Immature natural killer cell (primary cell): ENCODE measurements around the gene SRPK2. TPM values are rescaled to one million over a fixed set of nuclear protein-coding genes. Genes with fewer than 3 reads are reported as not detected.
"Not testable (repeated sequence)": the region's sequence is repeated elsewhere in the genome, so short reads cannot be mapped to it uniquely, and the experiment has no call there.

Experiments
- DNase-seq, 3 donors: peaks; one replicate each; pipeline ENCODE4 v3.0.0; 2022; ENCODE audit warnings: mixed read lengths in 1 of 3
- H3K27ac Mint-ChIP-seq, 6 donors: one replicate each; pipeline ENCODE4 v1.8.0; 2020; ENCODE audit warnings: mixed read lengths in 6 of 6, mild to moderate bottlenecking in 5 of 6, inconsistent platforms in 4 of 6, moderate library complexity in 3 of 6
- H3K27me3 Mint-ChIP-seq, 3 donors: one replicate each; pipeline ENCODE4 v1.8.0; 2020 to 2021; ENCODE audit warnings: low read depth in 3 of 3, mild to moderate bottlenecking in 3 of 3, mixed read lengths in 3 of 3, moderate library complexity in 3 of 3, inconsistent platforms in 1 of 3
- H3K36me3 Mint-ChIP-seq, 3 donors: one replicate each; pipeline ENCODE4 v1.8.0; 2020; ENCODE audit warnings: mixed read lengths in 3 of 3, inconsistent platforms in 2 of 3, mild to moderate bottlenecking in 2 of 3
- H3K4me1 Mint-ChIP-seq, 2 donors: one replicate each; pipeline ENCODE4 v1.8.0; 2020; ENCODE audit warnings: inconsistent platforms in 2 of 2, mild to moderate bottlenecking in 2 of 2, mixed read lengths in 2 of 2, moderate library complexity in 1 of 2
- H3K4me3 Mint-ChIP-seq, 5 donors: one replicate each; pipeline ENCODE4 v1.8.0; 2020; ENCODE audit warnings: mild to moderate bottlenecking in 5 of 5, mixed read lengths in 5 of 5, inconsistent platforms in 3 of 5, moderate library complexity in 3 of 5
- H3K9me3 Mint-ChIP-seq, 6 donors: one replicate each; pipeline ENCODE4 v1.8.0; 2020; ENCODE audit warnings: mild to moderate bottlenecking in 6 of 6, mixed read lengths in 6 of 6, inconsistent platforms in 4 of 6, moderate library complexity in 3 of 6
- polyA plus RNA-seq, 3 donors: library from polyadenylated mRNA; unstranded; fragments of 300-500 nt; fragmentation: Illumina TruSeq; gene quantifications; one replicate each; pipeline ENCODE4 v1.2.3, GENCODE V29; 2021

The SRPK2 gene
- polyA plus RNA-seq, 3 donors from 2014 or later = 51.5 to 92.2 (median 64.1) TPM

DNA sequence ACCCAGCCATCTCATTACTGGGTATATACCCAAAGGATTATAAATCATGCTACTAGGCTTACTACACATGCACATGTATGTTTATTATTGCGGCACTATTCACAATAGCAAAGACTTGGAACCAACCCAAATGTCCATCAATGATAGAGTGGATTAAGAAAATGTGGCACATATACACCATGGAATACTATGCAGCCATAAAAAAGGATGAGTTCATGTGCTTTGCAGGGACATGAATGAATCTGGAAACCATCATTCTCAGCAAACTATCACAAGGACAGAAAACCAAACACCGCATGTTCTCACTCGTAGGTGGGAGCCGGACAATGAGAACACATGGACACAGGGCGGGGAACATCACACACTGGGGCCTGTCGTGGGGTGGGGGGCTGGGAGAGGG lies 25.1 kb downstream of the SRPK2 start:
- not testable (repeated sequence) for H3K36me3 Mint-ChIP-seq, H3K4me3 Mint-ChIP-seq, DNase-seq, H3K9me3 Mint-ChIP-seq, H3K27me3 Mint-ChIP-seq
- H3K27ac Mint-ChIP-seq = peak overlapping the region in 5 of 6 donors; percentile 62 to 85 (median 80)
- H3K4me1 Mint-ChIP-seq = peaks cover 69 to 75% of the 10 kb centered on the region in 2 donors

DNA sequence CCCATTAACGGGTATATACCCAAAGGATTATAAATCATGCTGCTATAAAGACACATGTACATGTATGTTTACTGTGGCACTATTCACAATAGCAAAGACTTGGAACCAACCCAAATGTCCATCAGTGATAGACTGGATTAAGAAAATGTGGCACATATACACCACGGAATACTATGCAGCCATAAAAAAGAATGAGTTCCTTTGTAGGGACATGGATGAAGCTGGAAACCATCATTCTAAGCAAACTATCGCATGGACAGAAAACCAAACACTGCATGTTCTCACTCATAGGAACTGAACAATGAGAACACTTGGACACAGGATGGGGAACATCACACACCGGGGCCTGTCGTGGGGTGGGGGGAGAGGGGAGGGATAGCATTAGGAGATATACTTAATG lies 26.0 kb downstream of the SRPK2 start:
- H3K36me3 Mint-ChIP-seq, H3K9me3 Mint-ChIP-seq, H3K4me3 Mint-ChIP-seq, DNase-seq, H3K27me3 Mint-ChIP-seq: not testable (repeated sequence)
- Mint-ChIP-seq H3K4me1 (peaks cover 67 to 74% of the 10 kb centered on the region in 2 donors), H3K27ac (peak overlapping the region in 3 of 6 donors; percentile 59 to 78 (median 68))

- Mint-ChIP-seq H3K27ac (peak overlapping the region; percentile 25 to 78 (median 54)), H3K4me1 (peaks cover 66 to 68% of the 10 kb centered on the region in 2 donors)
- not testable (repeated sequence) for H3K27me3 Mint-ChIP-seq
These were observed 26.7 kb downstream of the SRPK2 start for GRCh38 chr7:105361995-105362394.

GRCh38 chr7:105360149-105360548 lies 28.6 kb downstream of the SRPK2 start:
- peaks cover 65 to 73% of the 10 kb centered on the region in 2 donors for H3K4me1 Mint-ChIP-seq
- DNase-seq, H3K4me3 Mint-ChIP-seq, H3K9me3 Mint-ChIP-seq, H3K36me3 Mint-ChIP-seq, H3K27me3 Mint-ChIP-seq: not testable (repeated sequence)
- H3K27ac Mint-ChIP-seq = peak overlapping the region in 4 of 6 donors; percentile 4 to 57 (median 21)

More at GRCh38 chr7:105361995-105362394, 26.7 kb downstream of the SRPK2 start:
- H3K9me3 Mint-ChIP-seq, DNase-seq, H3K36me3 Mint-ChIP-seq: not testable (repeated sequence)
- peak overlapping the region in 3 of 5 donors; percentile 18 to 65 (median 48) for H3K4me3 Mint-ChIP-seq

GRCh38 chr7:105355701-105356100 lies 33.0 kb downstream of the SRPK2 start:
- peaks cover 0 to 4% (median 0%) of the 10 kb centered on the region in 3 donors for H3K36me3 Mint-ChIP-seq
- no peak for DNase-seq
- peak overlapping the region; percentile 89 to 98 (median 94) for H3K27ac Mint-ChIP-seq
- peak overlapping the region; percentile 18 to 89 (median 86) for H3K4me3 Mint-ChIP-seq
- peaks cover 0 to 9% (median 9%) of the 10 kb centered on the region in 3 donors for H3K27me3 Mint-ChIP-seq
- no peaks in the 10 kb centered on the region for H3K9me3 Mint-ChIP-seq
- peaks cover 77 to 86% of the 10 kb centered on the region in 2 donors for H3K4me1 Mint-ChIP-seq

GRCh38 chr7:105354383-105354782 lies 34.3 kb downstream of the SRPK2 start:
- Mint-ChIP-seq H3K36me3 (no peaks in the 10 kb centered on the region), H3K4me1 (peaks cover 76 to 83% of the 10 kb centered on the region in 2 donors), H3K27me3 (peaks cover 0 to 10% (median 9%) of the 10 kb centered on the region in 3 donors), H3K4me3 (peak overlapping the region; percentile 74 to 91 (median 86)), H3K27ac (peak overlapping the region; percentile 89 to 98 (median 94)), H3K9me3 (no peaks in the 10 kb centered on the region)
- no peak for DNase-seq

DNA sequence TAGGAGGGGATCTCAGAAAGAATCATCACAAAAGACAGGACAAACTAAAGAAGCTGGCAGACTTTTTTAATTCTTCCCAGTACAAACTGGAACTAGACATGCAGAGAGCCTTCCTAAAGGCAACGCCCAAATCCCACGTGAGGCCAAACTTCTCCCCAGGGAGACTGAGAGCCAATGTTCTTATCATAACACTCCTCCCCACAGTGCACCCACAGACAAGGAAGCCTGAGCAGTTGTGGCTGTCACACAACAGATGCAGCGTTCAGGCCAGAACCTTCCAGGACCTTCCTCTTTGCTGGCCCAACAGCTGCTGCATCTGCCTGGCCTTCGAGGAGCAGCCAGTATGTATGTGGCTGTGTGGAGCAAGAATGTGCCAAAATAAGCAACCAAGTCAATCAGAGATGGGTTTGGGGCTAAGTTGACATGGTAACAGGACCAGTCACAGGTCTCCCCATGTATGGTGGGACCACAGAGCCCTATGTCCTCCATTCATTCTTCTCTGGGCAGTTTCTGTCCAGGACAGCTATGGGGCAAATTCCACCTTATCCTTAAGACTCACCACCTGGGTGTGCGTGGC lies 34.9 kb downstream of the SRPK2 start:
- Mint-ChIP-seq H3K27me3 (peaks cover 0 to 10% (median 9%) of the 10 kb centered on the region in 3 donors), H3K9me3 (no peaks in the 10 kb centered on the region), H3K4me3 (peak overlapping the region; percentile 74 to 91 (median 86)), H3K36me3 (no peaks in the 10 kb centered on the region), H3K4me1 (peaks cover 75 to 82% of the 10 kb centered on the region in 2 donors), H3K27ac (peak overlapping the region; percentile 89 to 98 (median 94))
- peak in 2 of 3 donors; percentile 14 to 15 for DNase-seq

DNA sequence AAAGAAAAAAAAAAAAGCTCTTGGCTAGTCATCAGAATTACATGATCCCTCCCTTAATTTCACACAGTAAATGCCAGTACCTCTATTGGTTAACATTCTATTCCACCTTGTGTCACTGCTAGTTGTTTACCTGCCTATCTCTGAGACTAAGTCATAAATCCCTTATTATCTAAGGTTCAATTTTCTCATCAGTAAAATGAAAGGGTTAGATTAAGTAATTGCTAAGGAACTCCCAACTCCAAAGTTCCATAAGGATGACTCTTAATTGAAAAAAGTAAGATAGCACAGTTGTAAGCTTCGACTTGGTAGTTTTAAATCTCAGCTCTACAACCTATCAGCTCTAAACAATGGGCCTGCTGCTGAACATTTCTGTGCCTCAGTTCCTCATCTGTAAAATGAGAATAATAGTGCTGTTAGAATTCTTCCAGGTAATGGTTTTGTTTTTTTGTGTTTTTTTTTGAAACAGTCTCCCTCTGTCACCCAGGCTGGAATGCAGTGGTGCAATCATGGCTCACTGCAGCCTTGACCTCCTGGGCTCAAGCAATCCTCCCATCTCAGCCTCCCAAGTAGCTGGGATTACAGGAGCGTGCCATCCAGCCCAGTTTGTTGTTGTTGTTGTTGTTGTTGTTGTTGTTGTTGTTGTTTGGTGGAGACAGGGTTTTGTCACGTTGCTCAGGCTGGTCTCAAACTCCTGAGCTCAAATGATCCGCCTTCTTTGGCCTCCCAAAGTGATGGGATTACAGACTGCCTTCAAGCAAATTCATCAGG lies 35.6 kb downstream of the SRPK2 start:
- H3K27ac Mint-ChIP-seq = peak overlapping the region; percentile 89 to 98 (median 94)
- H3K4me1 Mint-ChIP-seq = peaks cover 75 to 76% of the 10 kb centered on the region in 2 donors

DNA sequence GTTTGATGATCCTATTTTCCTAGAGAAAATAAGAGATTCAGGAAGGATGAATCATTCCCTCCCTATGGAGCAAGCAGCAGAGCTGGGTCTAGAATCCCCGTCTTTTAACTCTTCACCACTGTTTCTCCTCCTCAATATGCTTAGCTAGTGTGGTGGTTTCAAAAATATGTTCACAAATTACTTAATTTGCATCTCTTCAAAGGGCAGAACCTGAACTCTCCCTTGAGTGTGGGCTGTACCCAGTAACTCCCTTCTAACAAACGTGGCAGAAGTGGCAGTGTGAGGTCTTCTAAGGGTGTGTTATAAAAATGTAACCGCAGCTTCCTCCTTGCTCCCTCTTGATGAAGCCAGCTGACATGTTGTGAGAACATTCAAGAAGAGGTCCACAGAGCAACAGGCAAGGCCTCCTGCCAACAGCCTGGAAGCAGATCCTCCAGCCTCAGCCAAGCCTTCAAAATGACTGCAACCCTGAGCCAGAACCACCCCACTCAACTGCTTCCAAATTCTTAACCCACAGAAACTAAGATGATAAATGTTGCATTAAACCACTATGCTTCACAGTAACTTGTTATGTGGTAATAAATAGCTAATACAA lies 36.6 kb downstream of the SRPK2 start:
- peak overlapping the region; percentile 89 to 98 (median 94) for H3K27ac Mint-ChIP-seq
- H3K4me1 Mint-ChIP-seq = peaks cover 78 to 80% of the 10 kb centered on the region in 2 donors
- DNase-seq = peak; percentile 81 to 86 (median 83)
- peaks cover 0 to 10% (median 9%) of the 10 kb centered on the region in 3 donors for H3K27me3 Mint-ChIP-seq
- H3K4me3 Mint-ChIP-seq = peak overlapping the region; percentile 74 to 91 (median 86)
- H3K9me3 Mint-ChIP-seq = no peaks in the 10 kb centered on the region
- no peaks in the 10 kb centered on the region for H3K36me3 Mint-ChIP-seq

More for the DNA sequence above, 35.6 kb downstream of the SRPK2 start:
- DNase-seq = no peak
- H3K36me3 Mint-ChIP-seq = no peaks in the 10 kb centered on the region
- no peaks in the 10 kb centered on the region for H3K9me3 Mint-ChIP-seq
- peaks cover 0 to 10% (median 9%) of the 10 kb centered on the region in 3 donors for H3K27me3 Mint-ChIP-seq
- H3K4me3 Mint-ChIP-seq = peak overlapping the region; percentile 74 to 91 (median 86)

- Mint-ChIP-seq H3K4me3 (peak overlapping the region; percentile 56 to 77 (median 60)), H3K4me1 (peaks cover 82 to 85% of the 10 kb centered on the region in 2 donors), H3K36me3 (no peaks in the 10 kb centered on the region)
These were observed 37.8 kb downstream of the SRPK2 start for GRCh38 chr7:105350906-105351305.

DNA sequence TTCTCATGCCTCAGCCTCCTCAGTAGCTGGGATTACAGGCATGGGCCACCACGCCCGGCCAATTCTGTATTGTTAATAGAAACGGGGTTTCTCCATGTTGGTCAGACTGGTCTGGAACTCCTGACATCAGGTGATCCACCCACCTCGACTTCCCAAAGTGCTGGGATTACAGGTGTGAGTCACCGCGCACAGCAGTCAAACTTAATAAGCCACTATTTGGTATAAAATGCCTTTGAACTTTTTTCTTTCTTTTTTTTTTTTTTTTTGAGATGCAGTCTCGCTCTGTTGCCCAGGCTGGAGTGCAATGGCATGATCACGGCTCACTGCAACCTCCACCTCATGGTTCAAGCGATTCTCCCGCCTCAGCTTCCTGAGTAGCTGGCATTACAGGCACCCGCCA lies 40.5 kb downstream of the SRPK2 start:
- Mint-ChIP-seq H3K4me1 (peaks cover 80 to 82% of the 10 kb centered on the region in 2 donors), H3K4me3 (peak overlapping the region; percentile 26 to 54 (median 35)), H3K27ac (peak overlapping the region in 4 of 6 donors; percentile 45 to 71 (median 48))

More at GRCh38 chr7:105350906-105351305, 37.8 kb downstream of the SRPK2 start:
- no peak for DNase-seq
- H3K9me3 Mint-ChIP-seq = no peaks in the 10 kb centered on the region
- H3K27me3 Mint-ChIP-seq = peaks cover 6 to 20% (median 19%) of the 10 kb centered on the region in 3 donors
- peak overlapping the region; percentile 75 to 92 (median 83) for H3K27ac Mint-ChIP-seq

GRCh38 chr7:105346593-105347322 lies 42.0 kb downstream of the SRPK2 start:
- Mint-ChIP-seq H3K9me3 (no peaks in the 10 kb centered on the region), H3K27me3 (peaks cover 6 to 13% (median 9%) of the 10 kb centered on the region in 3 donors), H3K27ac (peak overlapping the region; percentile 83 to 96 (median 91)), H3K36me3 (no peaks in the 10 kb centered on the region), H3K4me3 (peak overlapping the region; percentile 81 to 91 (median 83)), H3K4me1 (peaks cover 76 to 78% of the 10 kb centered on the region in 2 donors)
- peak; percentile 83 to 88 (median 87) for DNase-seq

More for the DNA sequence above, 40.5 kb downstream of the SRPK2 start:
- not testable (repeated sequence) for H3K36me3 Mint-ChIP-seq, H3K9me3 Mint-ChIP-seq, DNase-seq
- peaks cover 6 to 15% (median 15%) of the 10 kb centered on the region in 3 donors for H3K27me3 Mint-ChIP-seq

DNA sequence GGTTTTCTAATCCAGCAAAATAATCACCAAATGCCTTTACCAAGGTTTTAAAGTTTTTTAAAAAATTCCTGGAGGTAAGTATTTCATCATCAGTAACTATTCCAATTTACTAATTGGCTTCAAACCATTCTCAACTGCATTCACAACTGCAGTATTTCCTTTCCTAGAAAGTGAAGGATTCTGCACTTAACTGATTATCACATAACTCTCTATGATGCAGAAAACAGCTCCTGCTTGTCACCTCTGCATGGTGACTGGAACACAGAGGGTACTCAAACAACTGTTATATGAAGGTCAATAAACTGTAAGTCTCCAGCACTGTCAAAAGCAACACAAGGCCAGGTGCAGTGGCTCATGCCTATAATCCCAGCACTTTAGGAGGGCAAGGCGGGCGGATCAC lies 42.6 kb downstream of the SRPK2 start:
- Mint-ChIP-seq H3K27ac (peak overlapping the region; percentile 83 to 96 (median 91)), H3K4me1 (peaks cover 71 to 72% of the 10 kb centered on the region in 2 donors)

More for the DNA sequence above, 42.6 kb downstream of the SRPK2 start:
- Mint-ChIP-seq H3K4me3 (peak overlapping the region; percentile 81 to 91 (median 83)), H3K36me3 (no peaks in the 10 kb centered on the region), H3K9me3 (no peaks in the 10 kb centered on the region), H3K27me3 (peaks cover 6 to 13% (median 9%) of the 10 kb centered on the region in 3 donors)
- DNase-seq = no peak
